HepG2 (cell line): Measurements from ENCODE around the gene RPS2. TPM values are rescaled to one million over a fixed set of nuclear protein-coding genes. Genes with fewer than 3 reads are reported as not detected.

Experiments used
- BCL6 ChIP-seq: IDR thresholded peaks from 2 replicates; pipeline ENCODE4 v1.6.1; 2016; ENCODE audit warnings: missing genetic modification reagents, missing compliant biosample characterization
- DMAP1 ChIP-seq: IDR thresholded peaks from 2 replicates; pipeline ENCODE4 v1.6.1; 2016
- DRAP1 ChIP-seq: IDR thresholded peaks from 2 replicates; pipeline ENCODE4 v1.6.1; 2016; ENCODE audit warnings: missing genetic modification reagents, missing compliant biosample characterization
- GATAD1 ChIP-seq: IDR thresholded peaks from 2 replicates; pipeline ENCODE4 v1.6.1; 2016; ENCODE audit warnings: missing genetic modification reagents, missing compliant biosample characterization
- HMGXB4 ChIP-seq, 2 experiments: sonication (generic) in 1 of 2; formaldehyde crosslinking in 1 of 2; IDR thresholded peaks; 2 replicates each; pipeline versions ENCODE4 v1.4.0 to v1.6.1; 2018 to 2020; ENCODE audit warnings: missing genetic modification reagents in 2 of 2, borderline replicate concordance in 1 of 2, low read depth in 1 of 2, mild to moderate bottlenecking in 1 of 2, missing biosample characterization in 1 of 2
- IKZF4 ChIP-seq: sonication (generic); formaldehyde crosslinking; IDR thresholded peaks from 2 replicates; pipeline ENCODE4 v1.5.1; 2020; ENCODE audit warnings: borderline replicate concordance, mild to moderate bottlenecking, low read depth, missing genetic modification reagents; ENCODE audit errors: not compliant biosample characterization
- KAT7 ChIP-seq: IDR thresholded peaks from 2 replicates; pipeline ENCODE4 v1.6.1; 2018; ENCODE audit warnings: borderline replicate concordance, missing compliant biosample characterization
- KLF6 ChIP-seq: IDR thresholded peaks from 2 replicates; pipeline ENCODE4 v1.8.0; 2016; ENCODE audit warnings: missing biosample characterization, missing genetic modification reagents
- MTA3 ChIP-seq: sonication (generic); formaldehyde crosslinking; IDR thresholded peaks from 2 replicates; pipeline ENCODE4 v1.4.0; 2020; ENCODE audit warnings: missing genetic modification reagents
- NFYB ChIP-seq: sonication (generic); formaldehyde crosslinking; IDR thresholded peaks from 2 replicates; pipeline ENCODE4 v1.4.0; 2020; ENCODE audit warnings: missing genetic modification reagents
- PRDM15 ChIP-seq: sonication (generic); formaldehyde crosslinking; IDR thresholded peaks from 2 replicates; pipeline ENCODE4 v1.4.0; 2020; ENCODE audit warnings: missing genetic modification reagents
- RBM39 ChIP-seq: fragments of 200-400 bp; formaldehyde crosslinking; IDR thresholded peaks from one replicate; pipeline ENCODE4 v1.6.1; 2018; ENCODE audit warnings: antibody characterized with exemption, mild to moderate bottlenecking, low read depth, low read length; ENCODE audit not compliant: poor library complexity, severe bottlenecking
- TEAD3 ChIP-seq: optimal IDR thresholded peaks from 2 replicates; pipeline ENCODE3; 2016; ENCODE audit warnings: borderline replicate concordance
- ZBTB2 ChIP-seq: sonication (generic); formaldehyde crosslinking; IDR thresholded peaks from 2 replicates; pipeline ENCODE4 v1.8.0; 2022; ENCODE audit warnings: low read depth, missing genetic modification reagents
- ZBTB25 ChIP-seq: IDR thresholded peaks from 2 replicates; pipeline ENCODE4 v1.6.1; 2018; ENCODE audit warnings: missing genetic modification reagents
- ZMYM4 ChIP-seq: sonication (generic); formaldehyde crosslinking; IDR thresholded peaks from 2 replicates; pipeline ENCODE4 v1.8.1; 2023; ENCODE audit warnings: mild to moderate bottlenecking, missing genetic modification reagents
- ZNF224 ChIP-seq: sonication (generic); formaldehyde crosslinking; IDR thresholded peaks from 2 replicates; pipeline ENCODE4 v1.5.0; 2020; ENCODE audit warnings: mild to moderate bottlenecking, missing genetic modification reagents
- ZNF296 ChIP-seq: sonication (generic); formaldehyde crosslinking; conservative IDR thresholded peaks from 2 replicates; pipeline ENCODE4 v1.5.0; 2020; ENCODE audit warnings: mild to moderate bottlenecking, missing genetic modification reagents
- ZNF354B ChIP-seq: sonication (generic); formaldehyde crosslinking; IDR thresholded peaks from 2 replicates; pipeline ENCODE4 v1.8.0; 2022; ENCODE audit warnings: mild to moderate bottlenecking, missing genetic modification reagents
- ZNF724P ChIP-seq: sonication (generic); formaldehyde crosslinking; IDR thresholded peaks from 2 replicates; pipeline ENCODE4 v1.8.0; 2022; ENCODE audit warnings: missing genetic modification reagents, borderline replicate concordance
- ZSCAN31 ChIP-seq: sonication (generic); formaldehyde crosslinking; IDR thresholded peaks from 2 replicates; pipeline ENCODE4 v1.5.0; 2020; ENCODE audit warnings: low read depth, mild to moderate bottlenecking, missing genetic modification reagents
- polyA plus RNA-seq, 8 experiments: library from polyadenylated mRNA; depleted of rRNA in 3 of 8; stranded (reverse) in 7 of 8; unstranded in 1 of 8; fragments of >200 nt; fragmentation: Illumina TruSeq in 4 of 8; extraction: Trizol in 4 of 8; gene quantifications; 2 replicates each; pipeline versions ENCODE4 v1.2.1 to v1.2.3, GENCODE V29; 2011 to 2016; ENCODE audit warnings: low read depth in 4 of 8, missing spikeins in 1 of 8, mixed read lengths in 1 of 8; ENCODE audit not compliant: insufficient read depth in 1 of 8
- total RNA-seq, 5 experiments: library from RNA; depleted of rRNA; stranded (reverse); fragments of >200 nt; fragmentation: Illumina TruSeq; extraction: Trizol; gene quantifications; 2 replicates each; pipeline ENCODE4 v1.2.3, GENCODE V29; 2016; ENCODE audit warnings: low read depth in 1 of 5

The RPS2 gene
- total and polyA plus RNA-seq, 2 of the 13 experiments (the other 11 are each of a cell fraction or from before 2014, with no cell fraction given), result 1,908 to 4,514 TPM

GRCh38 chr16:2003827-2004641 lies 39.4 kb upstream of the RPS2 start (continued):
- TF ChIP-seq ZNF296 (CRISPR knock-in tag) (no peak), HMGXB4 (CRISPR knock-in tag; IDR thresholded peaks at IDR 0.05; ENCODE audit: borderline replicate concordance in 1 of 2, low read depth in 1 of 2) (peak; percentile 87 to 96), NFYB (CRISPR knock-in tag) (no peak), MTA3 (CRISPR knock-in tag) (no peak), RBM39 (peak; percentile 86), DMAP1 (CRISPR knock-in tag) (peak; percentile 58; the same call in 1 of the 2 replicates), GATAD1 (CRISPR knock-in tag) (0 out of 2 replicates have a peak, but pooled peaks have one; percentile 47), BCL6 (CRISPR knock-in tag) (peak; percentile 81), IKZF4 (CRISPR knock-in tag) (peak; percentile 39), ZNF224 (CRISPR knock-in tag) (no peak), ZBTB25 (CRISPR knock-in tag) (peak; percentile 63; the same call in 1 of the 2 replicates), TEAD3 (CRISPR knock-in tag) (peak; percentile 57), ZNF724P (no peak), PRDM15 (no peak), DRAP1 (peak; percentile 55; the same call in 1 of the 2 replicates), KAT7 (CRISPR knock-in tag) (0 out of 2 replicates have a peak, but pooled peaks have one; percentile 77), ZBTB2 (no peak), ZSCAN31 (peak; percentile 58; the same call in 1 of the 2 replicates), KLF6 (CRISPR knock-in tag) (peak; percentile 52; the same call in 1 of the 2 replicates), ZNF354B (CRISPR knock-in tag) (no peak), ZMYM4 (CRISPR knock-in tag) (0 out of 2 replicates have a peak, but pooled peaks have one; percentile 44)
